Measurements from ENCODE around the gene STARD13.

STARD13 gene

DNA sequence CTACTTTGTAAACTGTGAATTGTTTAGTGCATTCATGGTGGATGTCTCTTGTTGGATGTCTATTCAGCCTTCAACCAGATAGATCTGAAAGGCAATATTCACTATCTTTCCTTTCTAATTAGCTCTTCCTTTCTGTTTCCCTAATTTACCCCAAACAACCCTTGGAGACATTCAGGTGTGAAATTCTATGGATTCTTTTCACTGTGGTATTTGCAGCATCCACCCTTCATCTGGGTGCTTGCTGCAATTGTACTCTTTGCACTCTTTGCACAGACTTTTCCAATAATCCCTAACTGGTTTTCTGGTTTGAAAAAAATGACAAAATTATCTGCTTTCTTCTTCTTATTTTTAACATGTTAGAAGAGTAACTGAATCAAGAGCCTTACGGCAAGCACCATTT, 212.8 kb downstream of the STARD13 start:
- DNase-seq = no peak

DNA sequence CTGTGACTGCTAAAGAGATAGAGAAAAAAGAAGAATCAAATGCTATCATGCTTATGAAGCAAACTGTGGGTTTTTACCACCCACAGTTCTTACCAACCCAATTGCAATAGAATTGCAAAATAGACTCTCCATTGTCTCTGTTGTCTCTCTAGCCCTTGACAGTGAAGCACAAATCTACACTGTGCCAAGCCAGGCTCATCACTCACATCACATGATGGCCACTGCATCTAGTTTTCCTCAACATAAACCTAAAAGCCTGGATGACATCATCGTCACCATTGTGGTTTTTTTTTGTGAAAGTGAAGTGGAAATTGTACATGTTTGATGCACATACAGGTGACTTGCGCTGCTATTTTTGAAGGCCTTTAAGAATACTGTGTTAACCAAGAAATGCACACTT, 213.3 kb downstream of the STARD13 start:
- DNase-seq = no peak

DNA sequence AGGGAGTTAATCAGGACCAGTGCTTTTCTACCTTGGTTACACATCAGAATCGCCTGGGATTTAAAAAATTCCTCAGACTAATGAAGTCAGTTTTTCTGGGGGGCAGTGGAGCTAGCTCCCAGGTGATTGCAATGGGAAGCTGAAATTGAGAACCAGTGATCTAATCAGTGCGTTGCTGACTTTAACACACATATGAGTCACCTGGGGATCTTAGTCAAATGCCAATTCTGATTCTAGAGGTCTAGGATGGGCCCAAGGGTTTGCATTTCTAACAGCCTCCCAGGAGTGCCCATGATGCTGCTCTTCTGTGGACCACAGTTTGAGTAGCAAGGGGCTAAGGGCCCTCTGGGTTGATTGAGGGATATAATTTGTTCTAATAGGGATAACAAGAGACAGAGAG, 214.8 kb downstream of the STARD13 start:
- DNase-seq = no peak

DNA sequence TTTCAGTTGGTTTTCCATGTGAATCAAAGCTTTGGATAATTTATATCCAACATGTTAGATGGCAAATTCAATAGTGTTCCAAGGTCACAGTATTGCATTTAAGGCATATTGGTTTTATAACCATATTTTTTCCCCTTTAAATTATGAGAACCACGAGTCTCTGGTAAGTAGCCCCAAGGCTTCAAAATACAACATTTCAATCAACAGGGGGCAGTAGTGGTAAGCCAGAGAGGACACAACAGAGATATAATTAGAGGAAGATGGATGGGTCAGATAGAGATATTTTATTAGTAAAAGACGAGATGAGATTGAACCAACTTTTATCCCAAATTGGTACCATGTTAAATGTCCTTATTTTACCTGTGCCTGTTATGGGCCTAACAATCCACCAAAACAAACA, 216.2 kb downstream of the STARD13 start:
- no peak for DNase-seq

DNA sequence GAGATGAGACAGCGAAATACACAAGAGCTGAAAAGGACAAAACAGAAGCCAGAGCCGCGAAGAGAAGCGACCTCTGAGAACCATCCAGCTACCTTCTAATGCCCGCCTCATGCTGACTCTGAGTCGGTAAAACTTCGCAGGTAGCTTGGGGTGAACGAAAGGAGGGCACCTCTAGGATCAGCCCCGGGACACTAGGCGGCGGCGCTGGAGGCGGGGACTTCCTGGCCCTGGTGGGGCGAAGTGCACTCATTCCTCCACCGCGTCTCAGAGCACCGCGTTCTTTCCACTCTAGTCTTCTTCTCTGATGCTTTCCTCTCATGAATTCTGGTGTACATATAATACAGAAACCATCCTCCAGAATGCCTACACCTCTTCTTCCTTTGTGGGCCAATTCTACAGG, 219.2 kb downstream of the STARD13 start:
- DNase-seq = no peak

DNA sequence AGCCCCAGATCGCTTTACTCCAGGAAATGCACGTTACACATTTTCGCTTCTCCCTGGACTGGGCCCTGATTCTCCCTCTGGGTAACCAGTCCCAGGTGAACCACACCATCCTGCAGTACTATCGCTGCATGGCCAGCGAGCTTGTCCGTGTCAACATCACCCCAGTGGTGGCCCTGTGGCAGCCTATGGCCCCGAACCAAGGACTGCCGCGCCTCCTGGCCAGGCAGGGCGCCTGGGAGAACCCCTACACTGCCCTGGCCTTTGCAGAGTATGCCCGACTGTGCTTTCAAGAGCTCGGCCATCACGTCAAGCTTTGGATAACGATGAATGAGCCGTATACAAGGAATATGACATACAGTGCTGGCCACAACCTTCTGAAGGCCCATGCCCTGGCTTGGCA, 224.7 kb downstream of the STARD13 start:
- DNase-seq = no peak

DNA sequence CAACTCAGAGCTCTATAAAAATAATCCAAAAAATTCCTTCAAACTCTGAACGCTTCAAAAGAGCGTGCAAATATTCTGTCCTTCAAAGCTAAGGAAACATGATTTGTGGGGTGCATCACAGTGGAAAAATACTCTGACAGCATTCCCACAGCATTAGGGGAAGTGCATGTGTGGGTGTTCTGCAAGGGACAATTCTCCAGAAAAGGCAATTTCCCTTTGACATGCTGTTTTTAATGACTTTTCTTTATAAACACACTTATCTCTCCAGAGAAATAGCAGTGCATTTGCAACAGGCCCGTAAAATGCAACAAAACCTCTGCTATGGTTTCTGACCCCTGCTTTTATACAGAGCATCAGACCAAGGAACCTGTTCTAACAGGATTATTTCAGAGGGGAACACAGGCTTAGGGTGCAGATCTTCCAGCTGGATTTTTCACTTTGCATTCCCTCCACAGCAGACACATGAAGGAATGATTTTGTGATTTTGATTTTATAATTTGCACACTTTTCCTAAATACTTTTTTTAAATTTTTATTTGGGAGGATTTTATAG, 226.7 kb downstream of the STARD13 start:
- DNase-seq = no peak

DNA sequence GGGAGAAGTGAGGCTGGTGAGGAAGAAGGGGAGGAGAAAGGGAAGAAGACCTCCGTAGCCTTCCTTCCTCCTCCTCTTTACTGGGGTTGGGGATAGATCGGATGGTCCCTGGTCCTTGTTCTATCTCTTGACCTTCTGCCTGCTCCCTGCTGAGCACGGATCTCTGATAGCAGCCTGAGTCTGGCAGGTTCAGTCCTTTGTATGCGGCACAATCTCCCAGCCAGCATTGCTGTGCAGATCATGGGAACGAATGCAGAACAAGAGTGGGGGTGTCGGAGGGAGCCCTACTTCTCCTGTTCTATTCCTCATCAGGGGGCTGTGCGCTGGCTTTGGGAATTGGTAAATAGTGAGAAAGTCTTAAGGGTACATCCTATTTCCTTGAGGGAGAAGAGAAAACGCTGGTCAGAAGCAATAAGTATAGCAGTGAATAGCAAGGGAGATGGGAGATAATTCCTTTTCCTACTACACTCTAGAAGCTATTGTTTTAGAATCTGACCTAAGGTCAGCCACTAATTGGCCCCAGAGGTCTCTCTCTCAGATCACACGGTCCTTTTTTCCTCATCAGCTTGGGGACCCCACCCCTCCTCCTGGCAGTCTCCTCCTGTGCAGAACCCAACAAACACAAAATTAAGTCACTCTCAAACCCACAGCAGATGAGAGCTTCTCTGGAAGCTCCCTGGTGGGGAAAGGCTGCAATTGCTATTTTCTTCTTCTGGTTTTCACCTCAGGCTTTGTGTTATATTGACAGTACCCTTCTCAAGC, 228.4 kb downstream of the STARD13 start:
- DNase-seq = no peak

DNA sequence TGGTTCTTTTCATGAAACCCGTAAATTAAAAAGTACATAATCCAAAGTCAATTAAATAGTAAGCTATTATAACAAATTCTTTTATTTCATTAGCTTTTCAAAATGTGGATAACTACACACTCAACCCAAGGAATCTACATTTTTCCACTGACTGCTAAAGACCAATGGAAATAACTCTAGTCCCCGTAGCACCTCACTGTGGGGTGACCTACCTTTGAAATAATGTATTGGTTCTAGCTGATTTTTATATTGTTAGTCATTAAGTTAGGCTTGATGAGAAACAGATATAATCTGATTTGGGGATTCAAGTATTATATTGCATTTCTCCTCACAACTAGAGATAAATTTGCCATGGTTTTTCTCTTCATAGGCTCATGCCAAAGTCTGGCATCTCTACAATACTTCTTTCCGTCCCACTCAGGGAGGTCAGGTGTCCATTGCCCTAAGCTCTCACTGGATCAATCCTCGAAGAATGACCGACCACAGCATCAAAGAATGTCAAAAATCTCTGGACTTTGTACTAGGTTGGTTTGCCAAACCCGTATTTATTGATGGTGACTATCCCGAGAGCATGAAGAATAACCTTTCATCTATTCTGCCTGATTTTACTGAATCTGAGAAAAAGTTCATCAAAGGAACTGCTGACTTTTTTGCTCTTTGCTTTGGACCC, 232.0 kb downstream of the STARD13 start:
- no peak for DNase-seq
